K562 (cell line): ENCODE data around the gene KRTCAP2. TPM values are rescaled to one million over a fixed set of nuclear protein-coding genes. Genes with fewer than 3 reads are reported as not detected.

Source experiments
- BRD4 ChIP-seq: fragments of 200-600 bp; sonication (generic); IDR thresholded peaks from 2 replicates; pipeline ENCODE4 v1.6.1; 2017; ENCODE audit warnings: inconsistent platforms
- BRD9 ChIP-seq: fragments of 450-650 bp; IDR thresholded peaks from 2 replicates; pipeline ENCODE4 v1.6.1; 2018; ENCODE audit warnings: low read depth; ENCODE audit not compliant: partially characterized antibody
- FOSL1 ChIP-seq: fragments of 200-800 bp; sonication (Bioruptor generic); conservative IDR thresholded peaks from 2 replicates; pipeline ENCODE4 v1.6.1; 2016; ENCODE audit warnings: missing genetic modification characterization, missing compliant biosample characterization
- FOXK1 ChIP-seq: sonication (generic); formaldehyde crosslinking; IDR thresholded peaks from 2 replicates; pipeline ENCODE4 v1.8.0; 2022; ENCODE audit warnings: missing genetic modification reagents, mild to moderate bottlenecking, borderline replicate concordance
- KLF10 ChIP-seq: fragments of 250-450 bp; sonication (Bioruptor Pico); IDR thresholded peaks from 2 replicates; pipeline ENCODE4 v1.6.1; 2021; ENCODE audit warnings: matching md5 sums
- LARP7 ChIP-seq: fragments of 450-650 bp; IDR thresholded peaks from 2 replicates; pipeline ENCODE4 v1.6.1; 2016
- POLR2A ChIP-seq: fragments of 450-650 bp; conservative IDR thresholded peaks from 2 replicates; pipeline ENCODE4 v1.6.1; 2016
- RBBP5 ChIP-seq: fragments of 200-600 bp; sonication (generic); IDR thresholded peaks from 2 replicates; pipeline ENCODE4 v1.6.1; 2012; ENCODE audit warnings: borderline replicate concordance, mild to moderate bottlenecking, low read length, control low read depth, inconsistent platforms; ENCODE audit not compliant: insufficient read depth, poor library complexity, severe bottlenecking
- TAF15 ChIP-seq: fragments of 200-400 bp; formaldehyde crosslinking; IDR thresholded peaks from 2 replicates; pipeline ENCODE4 v1.6.1; 2017; ENCODE audit warnings: mild to moderate bottlenecking, low read depth, low read length, moderate library complexity
- ZNF165 ChIP-seq: fragments of 250-450 bp; sonication (Bioruptor Pico); IDR thresholded peaks from 2 replicates; pipeline ENCODE4 v1.4.0; 2020; ENCODE audit warnings: borderline replicate concordance
- ZNF175 ChIP-seq: fragments of 200-800 bp; sonication (Bioruptor generic); IDR thresholded peaks from 2 replicates; pipeline ENCODE4 v1.6.1; 2016; ENCODE audit warnings: low read depth, mild to moderate bottlenecking, missing genetic modification characterization, missing compliant biosample characterization
- ZNF24 ChIP-seq: fragments of 450-650 bp; IDR thresholded peaks from 2 replicates; pipeline ENCODE4 v1.6.1; 2016
- ZNF41 ChIP-seq: fragments of 250-450 bp; sonication (Bioruptor Pico); conservative IDR thresholded peaks from 2 replicates; pipeline ENCODE4 v1.4.0; 2020; ENCODE audit warnings: mild to moderate bottlenecking
- ZNF644 ChIP-seq: fragments of 200-800 bp; sonication (Bioruptor generic); IDR thresholded peaks from 2 replicates; pipeline ENCODE4 v1.6.1; 2016; ENCODE audit warnings: low read depth, missing genetic modification characterization, missing compliant biosample characterization
- polyA plus RNA-seq, 8 experiments: library from polyadenylated mRNA; depleted of rRNA in 4 of 8; stranded (reverse) in 5 of 8; unstranded in 3 of 8; fragments of >200 nt; fragmentation: Nextera tagmentation in 2 of 8; fragmentation: Illumina TruSeq in 1 of 8; extraction: Ambion mirVana in 2 of 8; extraction: Trizol in 1 of 8; gene quantifications; 2 replicates each; pipeline versions ENCODE4 v1.2.1 to v1.2.3, GENCODE V29; 2011 to 2014; ENCODE audit warnings: inconsistent platforms in 1 of 8, missing spikeins in 1 of 8
- total RNA-seq, 7 experiments: library from RNA; depleted of rRNA in 6 of 7; stranded (reverse); fragments of >200 nt in 6 of 7; fragmentation: Illumina TruSeq in 2 of 7; extraction: Trizol in 2 of 7; gene quantifications; 2 replicates each; pipeline versions ENCODE4 v1.2.1 to v1.2.3, GENCODE V29; 2011 to 2021; ENCODE audit warnings: low replicate concordance in 1 of 7
- TF ChIP-seq, protein P1 (sequence below): sonication (generic); formaldehyde crosslinking; IDR thresholded peaks from 2 replicates; pipeline ENCODE4 v1.8.0; 2023; ENCODE audit warnings: mild to moderate bottlenecking, missing genetic modification reagents
- TF ChIP-seq, protein P2 (sequence below), 2 experiments: fragments of 450-650 bp; IDR thresholded peaks; 2 replicates each; pipeline ENCODE4 v1.6.1; 2018; ENCODE audit warnings: mild to moderate bottlenecking in 2 of 2, low read depth in 1 of 2; ENCODE audit not compliant: partially characterized antibody in 2 of 2
- TF ChIP-seq, protein P3 (sequence below): fragments of 450-650 bp; formaldehyde crosslinking; IDR thresholded peaks from 2 replicates; pipeline ENCODE4 v1.4.0; 2022; ENCODE audit warnings: missing genetic modification characterization
- TF ChIP-seq, protein P4 (sequence below): fragments of 250-450 bp; sonication (Bioruptor Pico); IDR thresholded peaks from 2 replicates; pipeline ENCODE4 v1.9.0; 2021; ENCODE audit warnings: mild to moderate bottlenecking, inconsistent platforms
- TF ChIP-seq, protein P5 (sequence below): IDR thresholded peaks from 2 replicates; pipeline ENCODE4 v1.6.1; 2016; ENCODE audit warnings: missing genetic modification characterization, missing compliant biosample characterization

KRTCAP2 gene
- total and polyA plus RNA-seq, 9 of the 15 experiments (the other 6 are each of a cell fraction or from before 2014, with no cell fraction given): 126 to 436 (median 244) TPM

DNA sequence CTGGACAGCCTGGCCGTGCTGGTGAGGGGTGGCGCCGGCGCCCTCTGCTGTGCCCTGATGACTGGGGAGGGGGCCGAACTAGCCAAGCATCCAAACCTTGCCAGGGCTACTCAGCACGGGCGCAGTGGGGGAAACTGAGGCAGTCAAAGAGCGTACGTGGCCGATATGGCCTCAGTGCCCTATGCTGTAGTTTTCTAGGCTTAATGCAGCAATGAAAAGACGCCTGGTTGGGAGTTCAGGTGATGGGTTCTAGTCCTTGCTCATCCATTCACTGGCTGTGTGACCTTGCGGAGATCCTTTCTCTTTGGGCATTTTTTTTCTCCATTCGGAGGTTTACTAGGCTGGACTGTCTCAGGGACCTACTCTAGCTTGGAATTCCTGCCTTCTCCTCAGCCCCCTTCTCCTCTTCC, 36.2 kb upstream of the KRTCAP2 start (continued):
- peak; percentile 86 for TF ChIP-seq RBBP5
- no peak for TF ChIP-seq ZNF24
- TF ChIP-seq, protein P1, sequence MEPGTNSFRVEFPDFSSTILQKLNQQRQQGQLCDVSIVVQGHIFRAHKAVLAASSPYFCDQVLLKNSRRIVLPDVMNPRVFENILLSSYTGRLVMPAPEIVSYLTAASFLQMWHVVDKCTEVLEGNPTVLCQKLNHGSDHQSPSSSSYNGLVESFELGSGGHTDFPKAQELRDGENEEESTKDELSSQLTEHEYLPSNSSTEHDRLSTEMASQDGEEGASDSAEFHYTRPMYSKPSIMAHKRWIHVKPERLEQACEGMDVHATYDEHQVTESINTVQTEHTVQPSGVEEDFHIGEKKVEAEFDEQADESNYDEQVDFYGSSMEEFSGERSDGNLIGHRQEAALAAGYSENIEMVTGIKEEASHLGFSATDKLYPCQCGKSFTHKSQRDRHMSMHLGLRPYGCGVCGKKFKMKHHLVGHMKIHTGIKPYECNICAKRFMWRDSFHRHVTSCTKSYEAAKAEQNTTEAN: no peak
- 0 out of 2 replicates have a peak, but pooled peaks have one; percentile 2 for TF ChIP-seq FOSL1 (tag)
- TF ChIP-seq ZNF175 (CRISPR knock-in tag): no peak
- 0 out of 2 replicates have a peak, but pooled peaks have one; percentile 39 for TF ChIP-seq ZNF165 (CRISPR knock-in tag)
- TF ChIP-seq ZNF644: no peak
- 0 out of 2 replicates have a peak, but pooled peaks have one; percentile 74 for TF ChIP-seq POLR2A
- no peak for TF ChIP-seq BRD4
- TF ChIP-seq, protein P2, sequence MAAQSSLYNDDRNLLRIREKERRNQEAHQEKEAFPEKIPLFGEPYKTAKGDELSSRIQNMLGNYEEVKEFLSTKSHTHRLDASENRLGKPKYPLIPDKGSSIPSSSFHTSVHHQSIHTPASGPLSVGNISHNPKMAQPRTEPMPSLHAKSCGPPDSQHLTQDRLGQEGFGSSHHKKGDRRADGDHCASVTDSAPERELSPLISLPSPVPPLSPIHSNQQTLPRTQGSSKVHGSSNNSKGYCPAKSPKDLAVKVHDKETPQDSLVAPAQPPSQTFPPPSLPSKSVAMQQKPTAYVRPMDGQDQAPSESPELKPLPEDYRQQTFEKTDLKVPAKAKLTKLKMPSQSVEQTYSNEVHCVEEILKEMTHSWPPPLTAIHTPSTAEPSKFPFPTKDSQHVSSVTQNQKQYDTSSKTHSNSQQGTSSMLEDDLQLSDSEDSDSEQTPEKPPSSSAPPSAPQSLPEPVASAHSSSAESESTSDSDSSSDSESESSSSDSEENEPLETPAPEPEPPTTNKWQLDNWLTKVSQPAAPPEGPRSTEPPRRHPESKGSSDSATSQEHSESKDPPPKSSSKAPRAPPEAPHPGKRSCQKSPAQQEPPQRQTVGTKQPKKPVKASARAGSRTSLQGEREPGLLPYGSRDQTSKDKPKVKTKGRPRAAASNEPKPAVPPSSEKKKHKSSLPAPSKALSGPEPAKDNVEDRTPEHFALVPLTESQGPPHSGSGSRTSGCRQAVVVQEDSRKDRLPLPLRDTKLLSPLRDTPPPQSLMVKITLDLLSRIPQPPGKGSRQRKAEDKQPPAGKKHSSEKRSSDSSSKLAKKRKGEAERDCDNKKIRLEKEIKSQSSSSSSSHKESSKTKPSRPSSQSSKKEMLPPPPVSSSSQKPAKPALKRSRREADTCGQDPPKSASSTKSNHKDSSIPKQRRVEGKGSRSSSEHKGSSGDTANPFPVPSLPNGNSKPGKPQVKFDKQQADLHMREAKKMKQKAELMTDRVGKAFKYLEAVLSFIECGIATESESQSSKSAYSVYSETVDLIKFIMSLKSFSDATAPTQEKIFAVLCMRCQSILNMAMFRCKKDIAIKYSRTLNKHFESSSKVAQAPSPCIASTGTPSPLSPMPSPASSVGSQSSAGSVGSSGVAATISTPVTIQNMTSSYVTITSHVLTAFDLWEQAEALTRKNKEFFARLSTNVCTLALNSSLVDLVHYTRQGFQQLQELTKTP (IDR thresholded peaks at IDR 0.05; ENCODE audit: low read depth in 1 of 2, partially characterized antibody in 2 of 2): peak in 1 of 2 experiments; percentile 29
- no peak for TF ChIP-seq TAF15
- TF ChIP-seq, protein P3, sequence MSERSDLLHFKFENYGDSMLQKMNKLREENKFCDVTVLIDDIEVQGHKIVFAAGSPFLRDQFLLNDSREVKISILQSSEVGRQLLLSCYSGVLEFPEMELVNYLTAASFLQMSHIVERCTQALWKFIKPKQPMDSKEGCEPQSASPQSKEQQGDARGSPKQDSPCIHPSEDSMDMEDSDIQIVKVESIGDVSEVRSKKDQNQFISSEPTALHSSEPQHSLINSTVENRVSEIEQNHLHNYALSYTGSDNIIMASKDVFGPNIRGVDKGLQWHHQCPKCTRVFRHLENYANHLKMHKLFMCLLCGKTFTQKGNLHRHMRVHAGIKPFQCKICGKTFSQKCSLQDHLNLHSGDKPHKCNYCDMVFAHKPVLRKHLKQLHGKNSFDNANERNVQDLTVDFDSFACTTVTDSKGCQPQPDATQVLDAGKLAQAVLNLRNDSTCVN (CRISPR knock-in tag): no peak
- no peak for TF ChIP-seq FOXK1 (CRISPR knock-in tag)
- TF ChIP-seq, protein P4, sequence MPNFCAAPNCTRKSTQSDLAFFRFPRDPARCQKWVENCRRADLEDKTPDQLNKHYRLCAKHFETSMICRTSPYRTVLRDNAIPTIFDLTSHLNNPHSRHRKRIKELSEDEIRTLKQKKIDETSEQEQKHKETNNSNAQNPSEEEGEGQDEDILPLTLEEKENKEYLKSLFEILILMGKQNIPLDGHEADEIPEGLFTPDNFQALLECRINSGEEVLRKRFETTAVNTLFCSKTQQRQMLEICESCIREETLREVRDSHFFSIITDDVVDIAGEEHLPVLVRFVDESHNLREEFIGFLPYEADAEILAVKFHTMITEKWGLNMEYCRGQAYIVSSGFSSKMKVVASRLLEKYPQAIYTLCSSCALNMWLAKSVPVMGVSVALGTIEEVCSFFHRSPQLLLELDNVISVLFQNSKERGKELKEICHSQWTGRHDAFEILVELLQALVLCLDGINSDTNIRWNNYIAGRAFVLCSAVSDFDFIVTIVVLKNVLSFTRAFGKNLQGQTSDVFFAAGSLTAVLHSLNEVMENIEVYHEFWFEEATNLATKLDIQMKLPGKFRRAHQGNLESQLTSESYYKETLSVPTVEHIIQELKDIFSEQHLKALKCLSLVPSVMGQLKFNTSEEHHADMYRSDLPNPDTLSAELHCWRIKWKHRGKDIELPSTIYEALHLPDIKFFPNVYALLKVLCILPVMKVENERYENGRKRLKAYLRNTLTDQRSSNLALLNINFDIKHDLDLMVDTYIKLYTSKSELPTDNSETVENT (CRISPR knock-in tag): 0 out of 2 replicates have a peak, but pooled peaks have one; percentile 15
- TF ChIP-seq, protein P5, sequence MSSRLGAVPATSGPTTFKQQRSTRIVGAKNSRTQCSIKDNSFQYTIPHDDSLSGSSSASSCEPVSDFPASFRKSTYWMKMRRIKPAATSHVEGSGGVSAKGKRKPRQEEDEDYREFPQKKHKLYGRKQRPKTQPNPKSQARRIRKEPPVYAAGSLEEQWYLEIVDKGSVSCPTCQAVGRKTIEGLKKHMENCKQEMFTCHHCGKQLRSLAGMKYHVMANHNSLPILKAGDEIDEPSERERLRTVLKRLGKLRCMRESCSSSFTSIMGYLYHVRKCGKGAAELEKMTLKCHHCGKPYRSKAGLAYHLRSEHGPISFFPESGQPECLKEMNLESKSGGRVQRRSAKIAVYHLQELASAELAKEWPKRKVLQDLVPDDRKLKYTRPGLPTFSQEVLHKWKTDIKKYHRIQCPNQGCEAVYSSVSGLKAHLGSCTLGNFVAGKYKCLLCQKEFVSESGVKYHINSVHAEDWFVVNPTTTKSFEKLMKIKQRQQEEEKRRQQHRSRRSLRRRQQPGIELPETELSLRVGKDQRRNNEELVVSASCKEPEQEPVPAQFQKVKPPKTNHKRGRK (tag): no peak
- no peak for TF ChIP-seq BRD9
- TF ChIP-seq KLF10: no peak
- no peak for TF ChIP-seq LARP7
- peak; percentile 62; the same call in 1 of the 2 replicates for TF ChIP-seq ZNF41 (CRISPR knock-in tag)
